Sciatic nerve (tissue), 2 donors: ENCODE results near the gene OPCML. TPM values are rescaled to one million over a fixed set of nuclear protein-coding genes. Genes with fewer than 3 reads are reported as not detected.

ENCODE experiments used
- ATAC-seq: fragments of 200-7000 bp; cut with Tn5 transposase; one replicate; pipeline ENCODE4 v1.9.1; 2020; ENCODE audit warnings: mild to moderate bottlenecking, moderate library complexity
- DNase-seq: peaks from one replicate; pipeline ENCODE4 v3.0.0-alpha.2; 2020; ENCODE audit warnings: low spot score
- intact Hi-C: fragments of 100-400 bp; cut with DNase I; formaldehyde crosslinking; loops from one replicate; pipeline ENCODE4 v1.14.2; 2022
- total RNA-seq: library from RNA; stranded (reverse); fragmentation: NEBNext Ultra II Directional; extraction: Animal tissue kit (Norgen Biotek cat#: 25700); gene quantifications from one replicate; pipeline ENCODE4 v1.2.1, GENCODE V29; 2021
- donor health status: DM: no; HTN: no; CAD: no.
- donor health status: DM: no; HTN: no; CAD: no.

Gene OPCML
- total RNA-seq, 1 donor from 2014 or later = 4.5 TPM

DNA sequence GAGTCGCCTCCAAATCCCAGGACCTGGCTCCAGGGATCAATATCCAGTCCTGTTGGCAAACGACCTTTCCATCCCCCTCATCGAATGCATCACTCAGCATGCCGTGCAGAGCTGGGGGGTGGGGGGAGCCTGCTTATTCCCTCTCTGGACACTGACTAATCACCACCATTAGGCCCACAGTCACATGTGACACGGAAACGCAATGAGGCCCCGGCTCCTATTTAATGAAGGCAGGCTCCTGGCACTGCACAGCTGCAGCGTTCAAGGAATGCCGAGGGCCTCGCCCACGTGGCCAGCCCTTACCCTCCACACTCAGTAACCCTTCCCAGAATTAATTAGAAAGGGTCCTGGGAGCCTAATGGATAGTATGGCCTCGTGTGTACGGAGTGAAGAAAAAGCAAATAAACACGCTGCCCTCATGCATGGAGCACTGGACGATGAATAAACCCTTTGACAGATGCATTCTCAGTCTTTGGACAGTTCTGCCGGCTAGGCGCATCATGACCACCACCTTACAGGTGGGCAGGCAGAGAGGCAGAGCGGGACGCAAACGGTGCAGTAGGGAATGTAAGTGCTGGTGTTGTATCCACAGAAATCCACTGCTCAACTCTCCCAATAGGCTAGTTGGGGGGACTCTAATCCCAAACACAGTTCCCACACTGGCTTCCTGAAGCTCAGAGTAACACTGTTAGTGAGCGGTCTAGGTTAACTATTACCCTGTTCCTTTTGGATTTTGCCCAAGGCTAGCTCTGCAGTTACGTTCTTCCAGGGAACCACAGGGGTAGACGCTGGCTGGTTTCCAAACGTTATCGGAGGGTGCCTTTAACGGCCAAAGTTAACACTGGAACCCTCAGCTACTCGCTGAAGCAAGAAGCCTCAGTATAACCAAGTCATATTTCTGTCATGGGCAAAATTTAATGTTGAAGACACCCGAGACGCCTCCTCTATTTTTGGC is 490.1 kb downstream of the OPCML start:
- ATAC-seq (no peak), DNase-seq (no peak)
- intact Hi-C loops = no loop called here

DNA sequence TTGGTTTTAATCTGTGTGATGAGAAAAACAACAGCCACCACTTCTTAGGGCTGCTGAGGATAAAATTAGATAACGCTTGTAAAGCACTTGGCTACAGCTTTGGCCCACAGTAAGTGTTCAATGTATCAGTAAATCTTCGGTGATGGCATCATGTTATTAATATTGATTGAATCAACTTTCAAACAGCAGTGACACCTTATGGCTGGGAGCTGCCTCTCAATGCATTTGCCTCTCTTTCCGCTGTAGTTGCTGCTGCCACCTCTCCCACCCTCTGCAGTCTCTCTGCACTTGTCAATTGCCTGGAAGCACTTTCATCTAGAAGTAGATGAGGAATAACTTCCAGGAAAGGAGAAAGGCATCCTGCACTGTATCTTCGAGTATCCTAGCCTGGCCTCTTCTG is 491.1 kb downstream of the OPCML start:
- no peak for ATAC-seq
- DNase-seq = no peak
- intact Hi-C loops = no loop called here

GRCh38 chr11:133040289-133040900 is 491.9 kb downstream of the OPCML start:
- intact Hi-C loops = no loop called here
- DNase-seq (no peak), ATAC-seq (no peak)

DNA sequence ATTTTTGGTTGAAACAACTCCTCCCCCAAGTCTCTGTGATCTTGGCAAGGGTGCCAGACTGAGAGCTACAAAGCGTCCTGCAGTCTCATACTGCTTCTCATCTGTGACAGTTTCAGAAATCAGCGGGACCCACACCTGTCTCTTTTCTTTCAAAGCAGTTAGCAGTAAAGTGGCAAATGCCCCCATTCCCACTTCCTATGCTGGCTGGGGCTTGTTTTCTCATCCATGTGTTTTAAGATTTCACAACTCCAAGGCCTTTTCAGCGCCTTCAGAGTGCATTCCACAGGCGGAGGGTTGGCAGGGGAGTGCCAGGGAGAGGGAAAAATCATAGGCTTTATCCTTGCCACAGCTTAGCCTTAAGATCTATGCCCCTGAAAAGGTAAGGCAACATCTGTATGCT is 493.5 kb downstream of the OPCML start:
- intact Hi-C loops = no loop called here
- no peak for ATAC-seq
- DNase-seq = no peak

GRCh38 chr11:133034929-133035328 is 497.4 kb downstream of the OPCML start:
- DNase-seq = no peak
- intact Hi-C loops = no loop called here
- no peak for ATAC-seq

DNA sequence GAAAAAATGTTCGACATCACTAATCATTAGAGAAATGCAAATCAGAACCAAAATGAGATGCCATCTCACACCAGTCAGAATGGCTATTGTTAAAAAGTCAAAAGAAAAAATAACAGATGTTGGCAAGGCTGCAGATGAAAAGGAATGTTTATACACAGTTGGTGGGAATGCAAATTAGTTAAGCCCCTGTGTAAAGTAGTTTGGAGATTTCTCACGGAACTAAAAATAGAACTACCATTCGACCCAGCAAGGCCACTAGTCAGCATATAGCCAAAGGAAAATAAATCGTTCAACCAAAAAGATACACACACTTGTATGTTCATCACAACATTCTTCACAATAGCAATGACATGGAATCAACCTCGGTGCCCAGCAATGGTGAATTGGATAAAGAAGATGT is 503.2 kb downstream of the OPCML start:
- intact Hi-C loops = no loop called here
- ATAC-seq = no peak
- no peak for DNase-seq

GRCh38 chr11:133026952-133027351 is 505.3 kb downstream of the OPCML start:
- intact Hi-C loops = no loop called here
- ATAC-seq (no peak), DNase-seq (no peak)

DNA sequence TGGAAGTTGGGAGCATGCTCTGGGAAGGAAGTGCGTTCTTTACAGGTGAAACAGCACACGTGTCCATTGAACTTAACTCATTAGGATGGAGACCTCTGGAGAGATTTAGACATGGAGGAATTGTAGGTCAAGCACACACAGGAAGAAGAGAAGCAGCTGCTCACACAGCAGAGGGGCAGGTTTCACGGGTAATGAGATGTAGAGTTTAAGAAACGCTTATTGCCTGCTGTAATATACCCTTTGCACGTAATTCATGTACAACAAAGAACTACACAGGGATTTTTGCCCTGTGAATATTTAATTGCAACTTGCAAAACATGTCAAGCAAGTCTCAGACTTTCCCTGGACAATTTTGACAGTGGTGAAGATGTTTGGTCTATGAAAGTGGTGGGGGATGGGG is 508.0 kb downstream of the OPCML start:
- DNase-seq = no peak
- ATAC-seq = no peak
- intact Hi-C loops = no loop called here

- intact Hi-C loops = no loop called here
- DNase-seq = no peak
- no peak for ATAC-seq
Measured at GRCh38 chr11:133023232-133023631, 509.1 kb downstream of the OPCML start.

GRCh38 chr11:133021553-133021952 is 510.7 kb downstream of the OPCML start:
- ATAC-seq = no peak
- intact Hi-C loops = no loop called here
- no peak for DNase-seq

- no peak for ATAC-seq
Measured at GRCh38 chr11:133020372-133020714, 512.0 kb downstream of the OPCML start.

GRCh38 chr11:133019545-133020371 is 512.5 kb downstream of the OPCML start:
- intact Hi-C loops = no loop called here
- ATAC-seq (no peak), DNase-seq (no peak)

More at GRCh38 chr11:133020372-133020714, 512.0 kb downstream of the OPCML start:
- no peak for DNase-seq
- intact Hi-C loops = no loop called here

GRCh38 chr11:133015457-133015856 is 516.8 kb downstream of the OPCML start:
- ATAC-seq (no peak), DNase-seq (no peak)
- intact Hi-C loops = no loop called here

DNA sequence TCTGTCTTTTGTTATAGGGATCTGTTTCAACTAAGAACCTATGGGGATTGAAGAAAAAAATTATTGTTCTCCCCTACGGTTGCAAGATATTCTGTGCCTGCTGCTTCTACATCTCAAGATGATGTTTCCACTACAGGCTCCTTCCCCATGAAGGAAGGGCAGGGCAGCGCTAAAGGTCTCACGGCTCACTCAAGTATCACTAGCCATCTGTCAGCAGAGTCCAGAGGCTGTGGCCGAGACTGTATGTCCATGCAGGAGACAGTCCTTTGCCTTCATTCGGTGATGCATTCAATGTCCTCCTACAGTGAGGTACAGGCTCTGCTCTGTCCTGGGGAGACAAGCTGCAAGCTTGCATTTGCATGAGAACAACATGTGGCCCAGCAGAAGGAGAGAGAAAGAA is 518.0 kb downstream of the OPCML start:
- intact Hi-C loops = no loop called here
- no peak for ATAC-seq
- no peak for DNase-seq

DNA sequence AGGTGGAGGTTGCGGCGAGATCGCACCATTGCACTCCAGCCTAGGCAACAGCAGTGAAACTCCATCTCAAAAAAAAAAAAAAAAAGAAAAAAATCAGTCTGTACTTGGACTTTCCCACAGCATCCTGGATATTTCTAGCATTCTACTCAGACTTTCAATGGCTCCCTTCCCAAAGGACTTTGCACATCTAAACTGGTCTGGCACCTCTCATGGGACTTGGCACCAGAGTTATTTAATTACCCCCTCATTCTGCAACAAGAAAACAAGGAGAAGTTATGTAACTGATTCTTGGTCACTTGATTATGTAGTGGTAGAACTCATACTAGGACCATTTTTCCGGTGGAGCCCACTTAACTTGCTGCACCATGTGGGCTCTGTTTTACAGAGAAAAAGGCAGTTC is 519.5 kb downstream of the OPCML start:
- intact Hi-C loops = no loop called here
- ATAC-seq = no peak
- DNase-seq = no peak

GRCh38 chr11:133011604-133012003 is 520.7 kb downstream of the OPCML start:
- no peak for DNase-seq
- intact Hi-C loops = no loop called here
- ATAC-seq = no peak

- ATAC-seq = no peak
- DNase-seq = no peak
- intact Hi-C loops = no loop called here
Measured at GRCh38 chr11:133007027-133007584, 525.2 kb downstream of the OPCML start.

- ATAC-seq (no peak), DNase-seq (no peak)
- intact Hi-C loops = no loop called here
Measured at GRCh38 chr11:133004369-133004768, 527.9 kb downstream of the OPCML start.

- intact Hi-C loops = no loop called here
- ATAC-seq = no peak
Measured at GRCh38 chr11:132999516-132999915, 532.8 kb downstream of the OPCML start.

More at GRCh38 chr11:132999516-132999915, 532.8 kb downstream of the OPCML start:
- no peak for DNase-seq
